K562 treated with DMSO at 1 percent for 4 hours (cell line): Measurements from ENCODE around the gene KDM5A. TPM values are rescaled to one million over a fixed set of nuclear protein-coding genes. Genes with fewer than 3 reads are reported as not detected.

ENCODE experiments used
- total RNA-seq: library from RNA; unstranded; fragments of 300-600 nt; gene quantifications from 2 replicates; pipeline ENCODE4 v1.2.3, GENCODE V29; 2022; ENCODE audit not compliant: insufficient read depth

The KDM5A gene
- total RNA-seq, result 3.6 and 11.6 TPM in 2 replicates

GRCh38 chr12:389142-390096, at the start of gene KDM5A:
TSS of gene KDM5A (minus strand) at chr12:389320. CDS start at chr12:389091, 229 bp downstream.

GRCh38 chr12:401235-402028, 12.3 kb upstream of the KDM5A start, which contains the start of gene CCDC77:
TSS of gene CCDC77 (plus strand) at chr12:401644. CDS start at chr12:409384, 7,740 bp downstream.

GRCh38 chr12:262817-263216, 126.3 kb downstream of the KDM5A start, which contains the start of gene SLC6A13:
TSS of gene SLC6A13 (minus strand) at chr12:262836. CDS start at chr12:260052, 2,784 bp downstream.

Other genes with a start within 250 kb of the KDM5A start
- gene SLC6A12, start 175.2 kb downstream of the KDM5A start, total RNA-seq, result 0.54 TPM in 1 of 2 replicates, not detected in the other
- gene SLC6A13, start 126.5 kb downstream of the KDM5A start, total RNA-seq, result 0.93 and 1.7 TPM in 2 replicates
- 9.8 and 16.3 TPM in 2 replicates for gene CCDC77, start 12.3 kb upstream of the KDM5A start, total RNA-seq
- gene B4GALNT3, start 70.6 kb upstream of the KDM5A start, total RNA-seq, result not detected in 2 replicates